Neuron (in vitro differentiated cells): ENCODE results near the gene RALGPS1.

Source experiments
- H2AFZ ChIP-seq: one replicate; pipeline ENCODE4 v1.6.1; 2013; ENCODE audit warnings: low read depth, mild to moderate bottlenecking, inconsistent platforms, low read length, moderate library complexity
- H3K27me3 ChIP-seq: one replicate; pipeline ENCODE4 v1.6.1; 2013; ENCODE audit warnings: low read length; ENCODE audit not compliant: insufficient read depth
- H3K36me3 ChIP-seq: one replicate; pipeline ENCODE4 v1.6.1; 2013; ENCODE audit warnings: low read length; ENCODE audit not compliant: insufficient read depth
- H3K4me1 ChIP-seq: one replicate; pipeline ENCODE4 v1.6.1; 2013; ENCODE audit warnings: low read length; ENCODE audit not compliant: insufficient read depth
- H3K4me3 ChIP-seq: 2 replicates; pipeline ENCODE4 v1.5.1; 2013; ENCODE audit warnings: mild to moderate bottlenecking, low read length, moderate library complexity
- H3K9me3 ChIP-seq: one replicate; pipeline ENCODE4 v1.6.1; 2013; ENCODE audit warnings: low read length

Gene RALGPS1

DNA sequence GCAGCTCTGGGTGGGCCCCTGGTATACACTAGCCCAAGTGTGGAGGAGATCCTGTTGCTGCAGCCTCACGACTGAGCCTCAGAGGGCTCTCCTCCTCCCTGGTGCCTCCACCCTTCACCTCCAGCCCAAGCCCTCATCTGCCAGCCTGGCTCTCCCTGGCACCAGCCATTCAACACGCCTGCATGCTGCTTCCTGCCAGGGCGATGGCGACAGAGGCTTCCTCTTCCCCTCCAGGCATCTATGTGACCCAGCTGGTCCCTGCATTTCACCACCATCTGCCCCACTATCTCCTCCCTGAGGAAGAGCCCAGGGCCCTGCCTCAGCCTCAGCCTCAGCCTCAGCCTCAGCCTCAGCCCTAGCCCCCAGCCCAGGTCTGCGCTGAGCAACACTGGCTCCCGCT, 262.6 kb downstream of the RALGPS1 start:
- peaks cover 4% of the 10 kb centered on the region for H3K36me3 ChIP-seq
- no peak overlapping the region for H3K4me3 ChIP-seq
- no peaks in the 10 kb centered on the region for H3K9me3 ChIP-seq
- no peaks in the 10 kb centered on the region for H3K27me3 ChIP-seq
- no peak overlapping the region for H2AFZ ChIP-seq
- H3K4me1 ChIP-seq = no peaks in the 10 kb centered on the region

DNA sequence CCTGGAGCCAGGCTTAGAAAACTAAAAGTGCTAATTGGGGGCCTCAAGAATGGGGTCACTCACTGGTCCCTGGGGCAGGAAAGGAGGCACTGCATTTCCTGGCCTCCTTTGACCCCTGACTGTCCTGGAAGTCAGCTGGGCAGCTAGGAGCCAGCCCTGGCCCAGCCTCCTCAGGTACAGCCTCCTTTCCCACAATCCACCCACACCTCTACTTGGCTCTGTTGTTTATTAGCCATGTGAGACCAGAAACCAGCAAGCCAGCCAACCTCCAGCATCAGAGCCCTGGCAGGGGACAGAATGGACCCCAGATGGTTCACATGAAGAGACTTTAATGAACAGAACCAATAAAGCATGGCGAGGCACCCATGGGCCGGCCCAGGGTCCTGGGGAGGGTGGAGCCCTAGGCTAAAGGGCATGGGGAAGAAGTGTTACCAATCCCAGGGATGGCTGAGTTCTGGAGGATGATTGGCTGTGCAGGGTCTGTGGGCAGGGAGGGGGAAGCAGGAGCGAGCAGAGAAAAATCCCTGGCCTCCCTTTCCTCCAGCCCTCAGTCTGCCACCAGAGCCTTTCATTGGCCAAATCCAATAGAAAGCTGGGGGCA, 263.2 kb downstream of the RALGPS1 start:
- Histone ChIP-seq H3K4me1 (no peaks in the 10 kb centered on the region), H3K4me3 (no peak overlapping the region), H3K36me3 (peaks cover 4% of the 10 kb centered on the region), H3K9me3 (no peaks in the 10 kb centered on the region), H2AFZ (no peak overlapping the region), H3K27me3 (no peaks in the 10 kb centered on the region)

DNA sequence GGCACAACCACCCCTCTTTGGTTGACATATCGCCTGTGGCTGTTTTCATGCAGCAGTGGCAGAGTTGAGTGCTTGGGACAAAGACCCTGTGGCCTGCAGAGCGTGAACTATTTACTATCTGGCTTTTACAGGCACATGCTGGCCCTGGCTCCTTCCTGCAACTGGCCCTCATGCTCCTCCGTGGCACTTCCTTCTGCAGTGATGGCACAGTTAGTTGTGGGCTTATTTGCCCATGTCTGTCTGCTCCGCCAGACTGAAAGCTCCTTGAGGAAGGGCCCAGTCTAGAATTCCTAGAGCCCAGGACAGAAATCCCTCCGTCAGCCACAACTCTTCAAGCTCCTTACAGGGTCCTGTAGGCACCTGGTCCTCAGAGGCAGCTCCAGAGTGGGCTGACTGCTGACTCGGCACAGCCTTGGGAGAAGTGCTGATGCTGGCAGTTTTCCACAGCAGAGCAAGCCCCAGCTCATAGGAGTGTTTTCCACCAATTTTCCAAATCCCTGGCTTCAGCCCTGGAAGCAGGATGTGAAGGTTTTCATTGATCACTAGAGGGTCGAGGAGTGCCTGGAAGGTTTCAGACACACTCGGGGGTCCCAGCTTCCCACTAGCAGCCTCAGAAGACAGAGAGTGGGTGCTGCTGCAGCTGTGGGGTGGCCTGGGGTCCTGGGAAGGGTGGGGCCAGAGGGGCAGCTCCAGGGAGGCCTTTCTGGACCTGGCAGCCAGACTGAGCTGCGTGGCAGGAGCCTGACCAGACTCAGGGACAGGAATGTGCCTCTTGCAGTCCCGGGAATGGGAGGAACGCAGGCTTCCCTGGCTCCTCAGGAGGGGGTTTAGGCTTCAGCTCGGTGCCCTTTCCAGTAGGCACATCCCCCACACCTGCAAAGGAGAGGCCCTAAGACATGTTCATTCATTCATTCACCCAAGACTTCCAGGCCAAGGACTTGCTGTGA, 264.4 kb downstream of the RALGPS1 start:
- H3K27me3 ChIP-seq = no peaks in the 10 kb centered on the region
- no peak overlapping the region for H3K4me3 ChIP-seq
- H3K4me1 ChIP-seq = no peaks in the 10 kb centered on the region

DNA sequence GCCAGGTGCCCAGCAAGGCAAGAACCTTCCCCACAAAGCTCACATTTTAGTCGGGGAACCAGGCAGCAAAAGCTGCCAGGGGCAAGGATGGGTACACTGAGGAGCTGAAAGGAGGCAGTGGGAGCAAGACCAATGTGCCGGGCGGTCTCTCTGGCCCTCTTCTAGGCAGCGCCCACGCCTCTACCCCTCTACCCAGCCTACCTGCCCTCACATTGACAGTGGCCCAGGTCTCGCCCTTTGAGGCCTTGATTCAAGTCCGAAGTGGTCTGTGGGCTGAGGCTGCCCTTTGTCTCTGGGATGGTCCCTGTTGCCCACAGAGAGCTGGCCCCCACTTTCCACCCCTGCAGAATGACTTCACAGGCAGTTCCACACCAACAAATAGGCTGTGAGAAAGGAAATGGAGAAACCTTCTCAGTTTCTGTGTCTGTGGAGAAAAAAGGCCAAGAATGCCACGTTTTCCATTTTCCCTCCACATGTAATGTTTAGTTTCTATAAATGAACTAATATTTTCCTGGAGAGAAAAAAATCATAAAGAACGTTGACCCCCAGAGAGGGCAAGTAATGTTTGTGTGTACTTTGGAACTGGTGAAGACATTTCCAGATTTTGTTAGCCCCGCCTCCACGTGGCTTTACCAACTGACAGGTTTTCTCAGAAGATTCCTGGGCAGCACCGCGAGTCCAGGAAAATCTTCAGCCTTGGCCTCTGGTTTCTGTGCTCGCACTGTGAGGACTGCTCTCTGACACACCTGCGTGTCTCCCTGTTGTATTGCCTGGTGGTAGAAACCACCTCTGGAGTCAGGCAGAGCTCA, 265.3 kb downstream of the RALGPS1 start:
- Histone ChIP-seq H3K4me3 (no peak overlapping the region), H3K9me3 (no peaks in the 10 kb centered on the region), H3K27me3 (no peaks in the 10 kb centered on the region), H3K36me3 (peaks cover 4% of the 10 kb centered on the region), H2AFZ (no peak overlapping the region), H3K4me1 (no peaks in the 10 kb centered on the region)

More for the DNA sequence above, 264.4 kb downstream of the RALGPS1 start:
- H3K36me3 ChIP-seq = peaks cover 4% of the 10 kb centered on the region
- no peak overlapping the region for H2AFZ ChIP-seq
- no peaks in the 10 kb centered on the region for H3K9me3 ChIP-seq

DNA sequence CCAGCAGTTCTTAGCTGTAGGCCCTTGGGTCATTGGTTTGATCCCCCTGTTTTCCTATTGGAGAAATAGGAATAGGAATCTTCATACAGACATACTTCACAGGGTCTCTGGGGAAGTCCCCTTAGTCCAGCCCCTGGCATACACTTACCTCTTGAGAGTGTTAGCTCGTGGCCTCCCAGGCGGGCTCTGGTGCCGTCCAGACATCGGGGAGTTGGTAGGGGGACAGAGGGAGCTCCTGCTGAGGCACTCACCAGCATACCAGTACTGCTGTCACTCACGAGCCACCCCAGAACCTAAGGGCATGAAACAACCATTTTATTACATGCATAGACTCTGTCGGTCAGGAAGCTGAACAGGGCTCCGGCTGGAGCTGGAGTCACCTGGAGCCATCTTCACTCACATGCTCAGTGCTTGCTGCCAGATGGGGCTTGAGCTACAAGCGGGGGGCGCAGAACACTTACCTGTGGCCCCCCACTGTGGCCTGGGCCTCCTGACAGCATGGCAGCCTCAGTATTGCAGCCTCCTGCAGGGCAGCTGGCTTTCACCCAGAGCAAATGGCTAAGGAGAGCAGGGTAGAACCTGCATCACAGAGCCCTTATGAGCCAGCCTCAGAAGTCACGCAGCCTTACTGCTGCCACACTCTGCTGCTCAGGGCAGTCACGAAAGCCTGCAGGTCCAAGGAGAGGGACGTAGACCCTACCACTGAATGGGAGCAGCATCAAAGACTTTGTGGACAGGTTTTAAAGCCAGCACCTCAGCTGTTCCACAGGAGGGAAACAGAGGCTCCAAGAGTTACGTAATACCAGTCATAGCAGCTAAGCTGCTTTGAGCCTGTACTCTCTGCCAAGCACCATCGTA, 266.1 kb downstream of the RALGPS1 start:
- Histone ChIP-seq H3K36me3 (no peaks in the 10 kb centered on the region), H3K27me3 (no peaks in the 10 kb centered on the region), H3K9me3 (no peaks in the 10 kb centered on the region), H3K4me3 (no peak overlapping the region), H2AFZ (no peak overlapping the region), H3K4me1 (peaks cover under 1% of the 10 kb centered on the region)

DNA sequence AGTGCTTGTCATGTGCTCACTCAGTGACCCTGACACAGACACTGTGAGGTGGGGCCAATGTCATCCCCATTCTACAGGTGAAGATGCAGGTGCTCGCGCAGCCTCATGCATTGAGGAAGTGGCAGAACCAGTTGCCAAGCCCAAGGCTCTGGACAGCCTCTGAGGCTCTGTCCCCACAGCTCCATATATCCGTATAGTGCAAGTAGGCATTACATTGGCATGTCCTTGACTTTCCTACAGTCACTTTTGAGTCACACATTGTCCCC, 266.7 kb downstream of the RALGPS1 start:
- peaks cover 6% of the 10 kb centered on the region for H3K4me1 ChIP-seq
- no peaks in the 10 kb centered on the region for H3K27me3 ChIP-seq

DNA sequence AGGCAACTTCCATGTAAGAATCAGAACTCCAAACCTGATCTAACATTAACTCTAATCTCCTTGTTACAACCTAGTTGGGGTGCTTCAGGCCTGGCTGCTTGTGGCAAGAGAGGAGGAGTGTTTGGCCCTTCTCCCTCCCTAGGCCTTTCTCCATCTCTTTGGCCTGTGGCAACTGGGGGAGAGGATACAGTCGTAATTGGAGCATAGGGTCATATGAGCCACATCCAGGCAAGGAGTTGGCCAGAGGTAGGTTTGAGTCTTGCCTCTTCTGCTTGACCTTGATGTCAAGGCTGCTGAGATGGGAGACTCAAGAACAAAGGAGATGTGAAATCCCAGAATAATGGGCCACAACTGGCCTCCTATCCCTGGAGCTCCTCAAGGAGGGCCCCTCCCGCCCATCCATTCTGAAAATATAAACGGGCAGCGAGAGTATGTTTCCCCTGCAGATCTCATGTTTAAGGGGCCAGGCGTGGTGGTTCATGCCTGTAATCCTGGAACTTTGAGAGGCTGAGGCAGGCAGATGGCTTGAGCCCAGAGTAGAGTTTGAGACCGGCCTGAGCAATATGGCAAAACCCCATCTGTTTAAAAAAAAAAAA, 267.1 kb downstream of the RALGPS1 start:
- no peak overlapping the region for H2AFZ ChIP-seq
- no peaks in the 10 kb centered on the region for H3K27me3 ChIP-seq
- no peak overlapping the region for H3K4me3 ChIP-seq
- H3K4me1 ChIP-seq = peaks cover 10% of the 10 kb centered on the region
- H3K9me3 ChIP-seq = no peaks in the 10 kb centered on the region
- no peaks in the 10 kb centered on the region for H3K36me3 ChIP-seq

More for the DNA sequence above, 266.7 kb downstream of the RALGPS1 start:
- H2AFZ ChIP-seq = no peak overlapping the region
- no peak overlapping the region for H3K4me3 ChIP-seq
- no peaks in the 10 kb centered on the region for H3K36me3 ChIP-seq
- no peaks in the 10 kb centered on the region for H3K9me3 ChIP-seq

DNA sequence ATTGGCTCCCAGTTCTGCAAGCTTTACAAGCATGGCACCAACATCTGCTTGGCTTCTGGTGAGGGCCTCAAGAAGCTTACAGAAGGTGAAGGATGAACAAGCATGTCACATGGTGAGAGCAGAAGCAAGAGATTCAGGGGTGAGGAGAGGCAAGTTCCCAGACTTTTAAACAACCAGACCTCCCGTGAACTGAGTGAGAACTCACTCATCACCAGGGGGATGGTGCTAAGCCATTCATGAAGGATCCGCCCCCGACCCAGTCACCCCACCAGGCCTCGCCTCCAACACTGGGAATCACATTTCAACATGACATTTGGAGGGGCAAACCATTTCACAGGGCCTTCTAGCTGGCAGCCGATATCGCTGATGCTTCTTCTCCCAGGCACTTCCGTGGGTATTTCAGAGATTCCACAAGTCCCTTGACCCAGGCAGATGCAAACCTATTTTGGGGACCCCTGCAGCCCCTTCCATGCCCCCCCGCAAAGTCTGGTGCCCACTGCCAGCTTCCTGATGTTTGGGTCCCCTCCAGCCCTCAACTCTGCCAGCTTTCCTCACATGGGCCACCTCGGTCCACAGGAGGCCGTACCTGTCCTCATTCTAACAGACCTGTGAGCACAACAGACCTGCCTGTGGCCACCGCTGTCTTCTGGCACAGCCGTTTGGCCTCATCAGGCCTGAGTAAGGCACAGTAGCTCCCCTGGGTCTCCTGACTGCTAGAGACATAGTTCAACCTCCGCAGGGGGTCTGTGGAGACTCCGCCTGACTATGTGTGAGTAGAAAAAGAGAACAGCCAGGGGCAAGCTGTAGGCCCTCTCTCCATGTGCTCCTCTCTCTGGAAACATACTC, 268.5 kb downstream of the RALGPS1 start:
- H3K36me3 ChIP-seq = no peaks in the 10 kb centered on the region

DNA sequence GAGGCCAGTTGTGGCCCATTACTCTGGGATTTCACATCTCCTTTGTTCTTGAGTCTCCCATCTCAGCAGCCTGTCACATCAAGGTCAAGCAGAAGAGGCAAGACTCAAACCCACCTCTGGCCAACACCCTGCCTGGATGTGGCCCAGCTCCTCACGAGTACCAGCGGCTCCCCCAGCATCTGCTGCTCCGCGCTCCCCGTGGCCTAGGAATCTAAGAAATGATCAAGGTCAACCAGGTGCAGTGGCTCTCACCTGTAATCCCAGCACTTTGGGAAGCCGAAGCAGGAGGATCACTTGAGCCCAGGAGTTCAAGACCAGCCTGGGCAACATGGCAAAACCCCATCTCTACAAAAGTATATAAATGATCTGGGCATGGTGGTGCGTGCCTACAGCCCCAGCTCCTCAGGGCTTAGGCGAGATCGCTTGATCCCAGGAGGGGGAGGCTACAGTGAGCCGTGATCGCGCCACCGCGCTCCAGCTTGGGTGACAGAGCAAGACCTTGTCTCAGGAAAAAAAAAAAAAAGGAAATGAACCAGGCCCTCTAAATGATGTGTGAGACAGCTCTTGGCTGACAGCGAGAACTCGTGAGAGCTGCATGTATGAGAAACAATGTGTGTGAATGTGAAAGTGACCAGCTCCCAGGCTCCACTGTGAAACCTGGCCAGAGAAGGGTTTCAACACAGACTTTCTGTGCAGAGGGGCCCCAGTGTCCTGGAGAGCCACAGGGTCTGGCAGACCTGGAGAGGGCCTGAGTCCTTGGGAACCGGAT, 269.4 kb downstream of the RALGPS1 start:
- no peak overlapping the region for H2AFZ ChIP-seq
- no peaks in the 10 kb centered on the region for H3K27me3 ChIP-seq
- H3K9me3 ChIP-seq = no peaks in the 10 kb centered on the region
- H3K4me3 ChIP-seq = no peak overlapping the region
- no peaks in the 10 kb centered on the region for H3K36me3 ChIP-seq
- peaks cover 14% of the 10 kb centered on the region for H3K4me1 ChIP-seq

More for the DNA sequence above, 268.5 kb downstream of the RALGPS1 start:
- H3K4me3 ChIP-seq = no peak overlapping the region
- no peak overlapping the region for H2AFZ ChIP-seq
- no peaks in the 10 kb centered on the region for H3K27me3 ChIP-seq
- H3K9me3 ChIP-seq = no peaks in the 10 kb centered on the region
- peaks cover 14% of the 10 kb centered on the region for H3K4me1 ChIP-seq

DNA sequence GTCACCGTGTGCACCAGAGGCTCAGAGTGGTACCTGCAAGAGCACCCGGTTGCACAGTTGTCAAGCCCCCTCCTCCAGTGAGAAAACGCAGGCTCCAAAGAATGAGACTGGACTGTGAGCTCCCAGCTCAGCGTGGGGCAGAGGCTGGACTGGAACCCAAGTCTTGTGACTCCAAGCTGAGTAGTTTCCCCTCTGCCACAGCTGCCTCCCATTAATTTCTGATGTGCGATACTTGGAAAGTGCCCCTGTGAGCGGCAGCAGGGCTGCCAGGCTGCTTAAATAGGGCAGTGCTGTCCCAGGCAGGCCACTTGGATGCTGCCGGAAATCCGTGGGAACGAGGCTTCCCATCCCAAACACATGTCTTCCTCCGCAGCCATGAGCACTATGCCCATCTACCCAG, 270.1 kb downstream of the RALGPS1 start:
- Histone ChIP-seq H3K27me3 (no peaks in the 10 kb centered on the region), H3K4me1 (peaks cover 14% of the 10 kb centered on the region), H3K9me3 (no peaks in the 10 kb centered on the region), H2AFZ (no peak overlapping the region), H3K4me3 (no peak overlapping the region), H3K36me3 (no peaks in the 10 kb centered on the region)

DNA sequence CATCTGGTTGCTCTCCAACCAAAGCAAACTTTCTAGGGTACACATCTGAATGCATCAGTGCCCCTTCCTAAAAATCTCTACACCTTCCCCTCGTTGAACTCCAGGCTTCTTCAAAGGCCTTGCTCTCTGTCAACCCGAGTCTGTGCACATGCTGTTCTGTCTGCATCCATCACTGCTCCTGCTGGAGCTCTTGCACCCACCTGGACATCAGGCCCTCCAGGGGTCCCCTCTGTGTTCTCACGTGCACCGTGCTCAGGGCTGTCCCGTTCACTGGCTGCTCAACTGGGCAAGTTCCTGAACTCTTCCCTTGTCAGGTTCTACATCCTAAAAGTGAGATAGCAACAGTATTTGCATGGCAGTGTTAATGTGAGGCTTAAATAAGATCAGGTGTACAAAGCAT, 270.6 kb downstream of the RALGPS1 start:
- no peaks in the 10 kb centered on the region for H3K27me3 ChIP-seq
- peaks cover 14% of the 10 kb centered on the region for H3K4me1 ChIP-seq
- H3K36me3 ChIP-seq = no peaks in the 10 kb centered on the region
- H3K9me3 ChIP-seq = no peaks in the 10 kb centered on the region
- H2AFZ ChIP-seq = no peak overlapping the region
- no peak overlapping the region for H3K4me3 ChIP-seq
